ENCODE measurements around the gene PCBP3. TPM values are rescaled to one million over a fixed set of nuclear protein-coding genes. Genes with fewer than 3 reads are reported as not detected.
"Not testable (repeated sequence)": the region's sequence is repeated elsewhere in the genome, so short reads cannot be mapped to it uniquely, and the experiment has no call there.

The PCBP3 gene
- total RNA-seq, 2 experiments from 2014 or later = 1.9 to 2.2 TPM

DNA sequence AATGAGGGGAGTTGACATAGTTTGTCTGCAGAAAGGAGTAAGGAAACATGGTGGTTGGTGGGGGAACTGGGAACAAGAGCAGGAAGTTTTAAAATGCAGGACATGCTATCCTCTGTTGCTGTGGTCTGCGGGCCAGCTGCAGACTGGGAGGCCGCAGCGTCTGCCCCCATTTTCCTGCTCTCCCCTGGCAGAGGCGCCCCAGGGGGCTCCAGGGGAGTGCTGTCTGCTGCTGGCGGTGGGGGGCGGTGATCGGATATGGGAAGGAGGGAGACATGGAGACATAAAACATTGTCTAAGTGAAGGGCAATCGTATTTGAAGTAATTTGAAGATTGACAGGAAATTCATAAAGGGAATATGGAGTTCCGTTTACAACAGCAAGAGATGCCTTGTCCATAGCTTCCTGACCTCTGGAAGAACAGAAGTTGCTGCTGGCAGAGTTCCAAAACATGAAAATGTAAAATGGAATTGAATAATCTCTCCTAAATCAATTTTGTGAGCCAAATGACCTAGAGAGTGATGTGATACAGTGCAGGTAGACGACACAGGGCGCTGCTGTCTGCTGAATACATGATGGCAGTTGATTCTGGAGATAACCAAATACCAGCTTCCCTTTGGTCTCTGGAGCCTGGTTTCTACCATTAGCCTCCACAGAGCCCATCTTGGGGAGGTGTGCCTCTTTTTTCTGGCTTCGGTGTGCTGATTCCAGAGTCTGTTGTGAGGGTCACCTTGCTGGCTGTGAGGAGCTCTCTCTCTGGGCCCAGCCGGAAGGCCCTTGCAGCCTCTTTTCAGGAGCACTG, 61.0 kb downstream of the PCBP3 start:
- Mint-ChIP-seq H3K9me3 (no peaks in the 10 kb centered on the region), H3K4me3 (no peak overlapping the region), H3K27ac (no peak overlapping the region), H3K4me1 (ENCODE audit: low read depth) (peaks cover 14% of the 10 kb centered on the region), H3K27me3 (no peaks in the 10 kb centered on the region), H3K36me3 (ENCODE audit: low read depth) (no peaks in the 10 kb centered on the region)
- DNase-seq (no peak), ATAC-seq (no peak)
- intact Hi-C loops (cut with micrococcal nuclease) = no loop called here
- TF ChIP-seq, protein P1, sequence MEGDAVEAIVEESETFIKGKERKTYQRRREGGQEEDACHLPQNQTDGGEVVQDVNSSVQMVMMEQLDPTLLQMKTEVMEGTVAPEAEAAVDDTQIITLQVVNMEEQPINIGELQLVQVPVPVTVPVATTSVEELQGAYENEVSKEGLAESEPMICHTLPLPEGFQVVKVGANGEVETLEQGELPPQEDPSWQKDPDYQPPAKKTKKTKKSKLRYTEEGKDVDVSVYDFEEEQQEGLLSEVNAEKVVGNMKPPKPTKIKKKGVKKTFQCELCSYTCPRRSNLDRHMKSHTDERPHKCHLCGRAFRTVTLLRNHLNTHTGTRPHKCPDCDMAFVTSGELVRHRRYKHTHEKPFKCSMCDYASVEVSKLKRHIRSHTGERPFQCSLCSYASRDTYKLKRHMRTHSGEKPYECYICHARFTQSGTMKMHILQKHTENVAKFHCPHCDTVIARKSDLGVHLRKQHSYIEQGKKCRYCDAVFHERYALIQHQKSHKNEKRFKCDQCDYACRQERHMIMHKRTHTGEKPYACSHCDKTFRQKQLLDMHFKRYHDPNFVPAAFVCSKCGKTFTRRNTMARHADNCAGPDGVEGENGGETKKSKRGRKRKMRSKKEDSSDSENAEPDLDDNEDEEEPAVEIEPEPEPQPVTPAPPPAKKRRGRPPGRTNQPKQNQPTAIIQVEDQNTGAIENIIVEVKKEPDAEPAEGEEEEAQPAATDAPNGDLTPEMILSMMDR (IDR thresholded peaks at IDR 0.05) = no peak
- POLR2A ChIA-PET = interaction anchor here (0.5 to 0.6 kb wide), 2 partner anchors 9 to 143 kb away, joined by 3 read pairs; no protein-coding TSS in a partner anchor
- CTCF ChIA-PET = no interaction called here

DNA sequence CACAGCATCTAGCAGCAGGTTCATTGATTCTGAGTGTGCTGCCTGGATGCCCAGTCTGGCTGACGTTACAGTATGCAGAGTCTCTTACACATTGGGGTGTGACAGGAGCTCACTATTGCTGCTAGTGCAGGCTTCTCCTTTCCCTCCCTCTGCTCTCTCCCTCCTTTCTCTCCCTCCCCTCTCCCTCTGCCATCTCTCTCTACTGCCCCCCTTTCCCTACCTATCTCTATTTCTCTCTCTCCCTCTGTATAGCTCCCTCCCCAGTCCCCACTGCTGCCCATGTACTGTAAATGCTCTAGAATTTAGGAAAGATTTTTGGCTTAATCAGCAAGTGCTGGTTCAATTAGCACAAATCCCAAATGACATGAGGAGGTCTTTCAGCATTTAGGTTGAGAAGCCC, 62.8 kb downstream of the PCBP3 start:
- POLR2A ChIA-PET = no interaction called here
- TF ChIP-seq, protein P1 (IDR thresholded peaks at IDR 0.05) = no peak
- CTCF ChIA-PET = no interaction called here
- intact Hi-C loops (cut with micrococcal nuclease) = no loop called here
- ATAC-seq = no peak
- Mint-ChIP-seq H3K27ac (no peak overlapping the region), H3K4me1 (ENCODE audit: low read depth) (peaks cover 13% of the 10 kb centered on the region), H3K4me3 (no peak overlapping the region), H3K9me3 (peaks cover 1% of the 10 kb centered on the region), H3K36me3 (ENCODE audit: low read depth) (no peaks in the 10 kb centered on the region), H3K27me3 (no peaks in the 10 kb centered on the region)
- no peak for DNase-seq

DNA sequence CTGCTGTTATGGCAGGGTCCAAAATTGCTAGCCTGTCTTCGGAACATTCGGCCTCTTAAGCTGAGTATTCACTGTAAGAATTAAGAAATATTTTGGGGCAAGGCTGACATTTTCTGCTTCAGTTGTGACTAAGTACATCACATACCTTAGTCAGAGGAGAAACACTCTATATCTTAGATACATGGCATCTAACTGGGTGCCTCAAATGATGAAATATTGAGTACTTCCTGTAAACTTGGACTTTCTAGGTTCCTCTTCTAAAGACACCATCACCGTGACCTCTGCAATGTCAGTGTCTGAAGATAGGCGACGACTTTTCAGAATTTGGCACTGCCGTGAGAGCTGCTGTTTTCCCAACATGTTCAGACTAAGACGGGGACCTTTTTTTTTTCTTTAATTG, 65.6 kb downstream of the PCBP3 start:
- Mint-ChIP-seq H3K27me3 (no peaks in the 10 kb centered on the region), H3K36me3 (ENCODE audit: low read depth) (no peaks in the 10 kb centered on the region), H3K4me1 (ENCODE audit: low read depth) (peaks cover 7% of the 10 kb centered on the region), H3K9me3 (peaks cover 3% of the 10 kb centered on the region), H3K27ac (no peak overlapping the region), H3K4me3 (no peak overlapping the region)
- ChIA-PET CTCF (interaction anchor here (1.5 kb wide), 1 partner anchor 33 kb away, joined by 3 read pairs; no protein-coding TSS in a partner anchor), POLR2A (interaction anchor here (0.6 kb wide), 1 partner anchor 18 kb away, joined by 4 read pairs; no protein-coding TSS in a partner anchor)
- intact Hi-C loops (cut with micrococcal nuclease) = no loop called here
- DNase-seq = no peak
- TF ChIP-seq, protein P1 (IDR thresholded peaks at IDR 0.05) = no peak
- no peak for ATAC-seq

DNA sequence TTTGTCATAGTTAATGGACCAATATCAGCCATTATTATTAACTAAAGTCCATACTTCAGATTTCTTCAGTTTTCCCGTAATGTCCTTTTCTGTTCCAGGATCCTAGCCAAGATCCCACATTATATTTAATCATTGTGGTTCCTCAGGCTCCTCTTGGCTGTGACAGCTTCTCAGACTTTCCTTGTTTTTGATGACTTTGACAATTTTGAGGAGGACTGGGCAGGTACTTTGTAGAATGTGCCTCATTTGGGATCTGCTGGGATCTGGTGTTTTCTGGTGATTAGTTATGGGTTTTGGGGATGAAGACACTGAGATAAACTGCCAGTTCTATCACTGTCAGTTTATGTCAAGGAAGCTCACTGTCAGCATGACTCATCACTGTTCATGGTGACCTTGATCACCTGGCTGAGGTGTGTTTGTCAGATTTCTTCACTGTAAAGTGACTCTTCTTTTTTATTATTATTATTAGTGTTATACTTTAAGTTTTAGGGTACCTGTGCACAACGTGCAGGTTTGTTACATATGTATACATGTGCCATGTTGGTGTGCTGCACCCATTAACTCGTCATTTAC, 66.3 kb downstream of the PCBP3 start:
- CTCF ChIA-PET = interaction anchor here (1.5 kb wide), 1 partner anchor 34 kb away, joined by 3 read pairs; no protein-coding TSS in a partner anchor
- DNase-seq (no peak), ATAC-seq (no peak)
- Mint-ChIP-seq H3K27me3 (no peaks in the 10 kb centered on the region), H3K4me3 (no peak overlapping the region), H3K9me3 (peaks cover 3% of the 10 kb centered on the region), H3K4me1 (ENCODE audit: low read depth) (peaks cover 7% of the 10 kb centered on the region), H3K36me3 (ENCODE audit: low read depth) (no peaks in the 10 kb centered on the region), H3K27ac (no peak overlapping the region)
- intact Hi-C loops (cut with micrococcal nuclease) = no loop called here
- TF ChIP-seq, protein P1 (IDR thresholded peaks at IDR 0.05) = no peak
- POLR2A ChIA-PET = interaction anchor here (0.6 kb wide), 1 partner anchor 19 kb away, joined by 4 read pairs; no protein-coding TSS in a partner anchor

DNA sequence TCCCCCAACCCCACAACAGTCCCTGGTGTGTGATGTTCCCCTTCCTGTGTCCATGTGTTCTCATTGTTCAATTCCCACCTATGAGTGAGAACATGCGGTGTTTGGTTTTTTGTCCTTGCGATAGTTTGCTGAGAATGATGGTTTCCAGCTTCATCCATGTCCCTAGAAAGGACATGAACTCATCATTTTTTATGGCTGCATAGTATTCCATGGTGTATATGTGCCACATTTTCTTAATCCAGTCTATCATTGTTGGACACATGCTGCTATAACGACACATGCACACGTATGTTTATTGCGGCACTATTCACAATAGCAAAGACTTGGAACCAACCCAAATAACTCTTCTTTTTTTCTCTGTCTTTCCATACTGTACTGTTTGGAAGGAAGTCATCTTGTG, 66.8 kb downstream of the PCBP3 start:
- H3K27ac Mint-ChIP-seq; DNase-seq; H3K4me3 Mint-ChIP-seq; ATAC-seq; H3K27me3 Mint-ChIP-seq; H3K36me3 Mint-ChIP-seq (ENCODE audit: low read depth); POLR2A ChIA-PET; intact Hi-C loops (cut with micrococcal nuclease); H3K4me1 Mint-ChIP-seq (ENCODE audit: low read depth); CTCF ChIA-PET; H3K9me3 Mint-ChIP-seq: not testable (repeated sequence)
